CD4-positive, alpha-beta T cell treated with Interleukin-1 beta for 1 hour (primary cell): ENCODE measurements around the gene RAC2.
"Not testable (repeated sequence)": the region's sequence is repeated elsewhere in the genome, so short reads cannot be mapped to it uniquely, and the experiment has no call there.

Experiments
- DNase-seq, 2 donors: peaks; one replicate each; pipeline ENCODE4 v3.0.0-alpha.2; 2020 to 2022

RAC2 gene

GRCh38 chr22:37233371-37233750, 10.7 kb downstream of the RAC2 start:
- not testable (repeated sequence) for DNase-seq

DNA sequence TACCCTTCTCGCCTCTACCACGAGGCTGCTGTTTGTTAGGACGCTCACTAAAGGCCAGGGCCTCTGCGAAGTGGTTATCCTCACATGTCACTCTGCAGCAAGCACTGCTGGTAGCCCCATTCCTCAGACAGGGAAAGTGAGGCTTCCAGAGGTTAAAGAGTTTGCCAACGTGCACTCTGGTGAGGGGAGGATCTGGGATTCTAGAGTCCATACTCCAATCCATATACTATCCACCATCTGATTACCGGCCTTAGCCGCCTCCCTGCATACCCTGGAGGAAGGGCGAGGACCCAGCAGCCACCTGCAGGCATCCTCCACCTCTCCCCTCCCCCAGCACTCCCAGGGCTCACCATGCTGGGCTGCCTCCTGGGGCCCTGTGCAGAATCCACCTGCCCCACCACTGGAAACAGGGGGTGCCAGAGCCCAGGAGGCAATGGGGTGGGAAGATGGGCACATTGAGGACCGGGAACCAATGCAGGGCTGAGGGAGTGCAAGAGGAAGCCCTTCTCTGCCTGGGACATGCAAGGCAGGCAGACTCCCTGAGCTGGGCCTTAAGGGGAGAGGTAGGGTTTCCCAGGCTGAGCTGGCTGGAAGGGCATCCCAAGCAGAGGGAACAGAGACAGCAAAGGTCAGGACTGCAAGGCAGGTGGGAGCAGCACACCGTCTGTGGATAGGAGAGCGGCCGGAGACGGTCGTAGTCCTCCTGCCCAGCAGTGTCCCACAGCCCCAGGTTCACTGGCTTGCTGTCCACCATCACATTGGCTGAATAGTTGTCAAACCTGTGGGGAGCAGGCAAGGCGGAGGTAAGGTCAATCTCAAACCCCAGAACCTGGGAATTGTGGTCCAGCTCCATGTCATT, 11.7 kb downstream of the RAC2 start:
- DNase-seq, result no peak

GRCh38 chr22:37231406-37232139, 12.5 kb downstream of the RAC2 start:
- peak; percentile 46 to 50 for DNase-seq

GRCh38 chr22:37230673-37231405, 13.2 kb downstream of the RAC2 start:
- DNase-seq, result peak; percentile 45 to 63

- peak; percentile 88 for DNase-seq
Observed at GRCh38 chr22:37229805-37230672, 14.0 kb downstream of the RAC2 start.

- peak; percentile 36 to 60 for DNase-seq
Observed at GRCh38 chr22:37229012-37229804, 14.9 kb downstream of the RAC2 start.

- DNase-seq, result peak; percentile 56 to 63
Observed at GRCh38 chr22:37228106-37229011, 15.7 kb downstream of the RAC2 start.

DNA sequence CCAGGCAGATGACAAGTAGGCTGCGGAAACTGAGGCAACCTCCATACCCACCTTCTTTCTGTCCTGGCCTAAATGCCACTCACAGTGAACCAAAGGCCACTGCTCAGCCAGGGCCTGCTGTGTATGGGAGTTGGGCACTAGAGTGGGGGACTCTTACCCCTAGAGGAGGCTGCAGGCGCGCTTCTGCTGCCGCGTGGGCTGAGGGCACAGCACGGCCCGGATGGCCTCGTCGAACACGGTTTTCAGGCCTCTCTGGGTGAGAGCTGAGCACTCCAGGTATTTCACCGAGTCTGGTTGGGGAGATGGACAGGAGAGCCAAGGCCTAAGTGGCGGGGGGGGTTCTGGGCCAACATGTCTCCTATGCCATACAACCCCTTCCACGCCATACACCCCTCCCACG, 17.6 kb downstream of the RAC2 start:
- no peak for DNase-seq

DNA sequence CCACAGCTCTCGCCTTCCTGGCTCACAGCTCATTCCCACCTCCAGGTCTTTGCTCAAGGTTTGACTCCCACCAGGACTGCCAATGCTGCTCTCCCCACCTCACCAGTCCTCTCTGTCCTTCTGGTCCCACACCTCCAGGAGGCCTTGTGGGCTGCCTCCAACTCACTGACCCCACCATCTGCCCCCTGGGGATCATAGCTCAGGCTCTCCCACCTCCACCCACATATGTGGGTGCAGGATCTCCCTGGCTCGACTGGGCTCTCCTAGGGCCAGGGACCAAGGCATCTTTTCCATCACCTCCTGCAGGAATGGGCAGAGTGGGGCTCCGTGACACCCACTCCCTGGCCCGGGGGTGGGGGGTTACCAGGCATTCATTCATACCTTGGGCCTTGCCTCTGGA, 18.0 kb downstream of the RAC2 start:
- no peak for DNase-seq

GRCh38 chr22:37225481-37225880, 18.6 kb downstream of the RAC2 start:
- no peak for DNase-seq

- no peak for DNase-seq
Observed at GRCh38 chr22:37224757-37225420, 19.2 kb downstream of the RAC2 start.

- no peak for DNase-seq
Observed at GRCh38 chr22:37223965-37224551, 20.0 kb downstream of the RAC2 start.

DNA sequence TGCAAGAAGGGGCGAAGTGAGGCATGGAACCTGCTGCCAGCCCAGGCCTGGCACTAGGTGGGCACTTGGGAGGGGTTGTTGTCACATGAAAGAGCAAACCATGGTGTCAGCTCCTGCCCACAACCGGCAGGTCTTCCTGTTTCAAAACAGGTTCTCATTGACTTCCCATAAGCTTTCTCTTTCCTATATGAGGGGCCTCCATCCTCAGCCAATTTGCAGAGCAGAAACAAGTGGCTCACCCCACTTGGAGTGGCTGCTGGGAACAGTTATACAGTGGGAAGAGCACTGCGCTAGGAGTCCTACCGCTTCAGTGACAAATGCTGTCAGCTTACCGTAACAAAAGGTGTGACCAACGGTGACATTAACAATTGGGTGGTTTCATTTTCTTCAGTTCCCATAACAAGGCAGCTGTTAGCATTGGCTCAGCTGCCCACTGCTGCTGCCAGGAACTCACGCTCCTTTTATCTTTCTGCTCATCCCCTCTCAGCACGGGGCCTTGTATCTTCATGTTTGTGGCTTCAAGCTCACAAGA, 21.6 kb downstream of the RAC2 start:
- DNase-seq, result peak; percentile 40 to 65

GRCh38 chr22:37221424-37222333, 22.4 kb downstream of the RAC2 start:
- no peak for DNase-seq

DNA sequence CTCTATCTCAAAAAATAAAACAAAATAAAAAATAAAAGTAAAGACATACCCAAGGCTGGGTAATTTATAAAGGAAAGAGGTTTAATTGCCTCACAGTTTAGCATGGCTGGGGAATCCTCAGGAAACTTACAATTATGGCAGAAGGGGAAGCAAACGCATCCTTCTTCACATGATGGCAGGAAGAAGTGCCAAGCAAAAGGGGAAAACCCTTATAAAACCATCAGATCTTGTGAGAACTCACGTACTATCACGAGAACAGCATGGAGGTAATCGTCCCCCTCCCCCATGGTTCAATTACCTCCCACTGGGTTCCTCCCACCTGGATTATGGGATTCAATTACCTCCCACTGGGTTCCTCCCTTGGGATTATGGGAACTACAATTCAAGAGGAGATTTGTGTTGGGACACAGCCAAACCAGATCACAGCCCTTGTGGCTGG, 23.5 kb downstream of the RAC2 start:
- DNase-seq, result peak in 1 of 2 donors; percentile 48

- no peak for DNase-seq
Observed at GRCh38 chr22:37219533-37219932, 24.5 kb downstream of the RAC2 start.

GRCh38 chr22:37218771-37219411, 25.2 kb downstream of the RAC2 start:
- DNase-seq, result peak; percentile 76 to 81

DNA sequence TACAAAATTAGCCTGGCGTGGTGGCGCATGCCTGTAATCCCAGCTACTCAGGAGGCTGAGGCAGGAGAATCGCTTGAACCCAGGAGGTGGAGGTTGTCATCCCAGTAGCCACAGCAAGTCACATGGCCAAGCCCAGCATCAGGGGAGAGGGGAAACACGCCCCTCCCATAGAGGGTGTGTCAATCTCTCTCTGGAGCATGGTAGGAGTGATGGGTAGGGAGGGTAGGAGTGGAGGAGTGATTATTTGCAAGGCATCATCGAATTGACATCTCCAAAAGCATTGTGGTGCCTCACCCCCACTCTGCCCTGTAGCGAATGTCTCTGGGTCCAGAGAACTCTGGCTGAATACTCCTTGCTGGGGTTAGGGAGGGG, 25.7 kb downstream of the RAC2 start:
- DNase-seq, result no peak
